Keratinocyte (primary cell): Measurements from ENCODE around the gene CD200. TPM values are rescaled to one million over a fixed set of nuclear protein-coding genes. Genes with fewer than 3 reads are reported as not detected.

Source experiments
- DNase-seq: peaks from one replicate; pipeline ENCODE4 v3.0.0-alpha.2; 2011; ENCODE audit warnings: low read depth, missing footprints, low spot score
- FAIRE-seq: peaks from 2 replicates; lab custom pipeline; 2011; peaks lifted over from hg19 to GRCh38; lab: Jason Lieb, UNC
- H2AFZ ChIP-seq: 2 replicates; pipeline ENCODE4 v1.6.0; 2012; ENCODE audit warnings: low read length, control low read depth, inconsistent platforms; ENCODE audit not compliant: control insufficient read depth
- H3K27ac ChIP-seq: 2 replicates; pipeline ENCODE4 v1.5.1; 2011; ENCODE audit warnings: low read length; ENCODE audit not compliant: control insufficient read depth, insufficient read depth
- H3K27me3 ChIP-seq: 3 replicates; pipeline ENCODE4 v1.6.0; 2011; ENCODE audit warnings: low read length; ENCODE audit not compliant: control insufficient read depth, insufficient read depth; ENCODE audit errors: extremely low read depth
- H3K36me3 ChIP-seq, 2 experiments: 2 replicates in 1 of 2; 3 replicates in 1 of 2; pipeline ENCODE4 v1.5.1; 2011; ENCODE audit warnings: low read length in 2 of 2, mild to moderate bottlenecking in 1 of 2; ENCODE audit not compliant: control insufficient read depth in 2 of 2, insufficient read depth in 2 of 2; ENCODE audit errors: extremely low read depth in 1 of 2
- H3K4me1 ChIP-seq: 3 replicates; pipeline ENCODE4 v1.5.1; 2011; ENCODE audit warnings: low read length; ENCODE audit not compliant: control insufficient read depth, insufficient read depth; ENCODE audit errors: extremely low read depth
- H3K4me2 ChIP-seq: 3 replicates; pipeline ENCODE4 v1.6.0; 2011; ENCODE audit warnings: low read depth, low read length; ENCODE audit not compliant: control insufficient read depth, insufficient read depth; ENCODE audit errors: extremely low read depth
- H3K4me3 ChIP-seq, 3 experiments: fragments of 200-600 bp in 1 of 3; sonication (generic) in 1 of 3; 2 replicates in 2 of 3; 3 replicates in 1 of 3; pipeline ENCODE4 v1.5.1; 2011 to 2016; ENCODE audit warnings: low read length in 3 of 3, mild to moderate bottlenecking in 3 of 3, control low read depth in 2 of 3, inconsistent platforms in 1 of 3, low read depth in 1 of 3, mixed read lengths in 1 of 3, mixed run types in 1 of 3, moderate library complexity in 1 of 3; ENCODE audit not compliant: control insufficient read depth in 2 of 3, insufficient read depth in 2 of 3; ENCODE audit errors: extremely low read depth in 1 of 3
- H3K79me2 ChIP-seq: 2 replicates; pipeline ENCODE4 v1.6.0; 2012; ENCODE audit warnings: low read length; ENCODE audit not compliant: control insufficient read depth, insufficient read depth
- H3K9ac ChIP-seq: 3 replicates; pipeline ENCODE4 v1.6.0; 2011; ENCODE audit warnings: low read length; ENCODE audit not compliant: control insufficient read depth, insufficient read depth; ENCODE audit errors: extremely low read depth
- H3K9me1 ChIP-seq: 3 replicates; pipeline ENCODE4 v1.6.0; 2011; ENCODE audit warnings: low read length; ENCODE audit not compliant: control insufficient read depth, insufficient read depth; ENCODE audit errors: extremely low read depth
- H3K9me3 ChIP-seq: 2 replicates; pipeline ENCODE4 v1.5.1; 2012; ENCODE audit warnings: low read depth, low read length; ENCODE audit not compliant: control insufficient read depth
- H4K20me1 ChIP-seq: 3 replicates; pipeline ENCODE4 v1.6.0; 2011; ENCODE audit warnings: low read length; ENCODE audit not compliant: control insufficient read depth, insufficient read depth; ENCODE audit errors: extremely low read depth
- EZH2 ChIP-seq: IDR thresholded peaks from one replicate; pipeline ENCODE4 v1.6.1; 2012; ENCODE audit warnings: inconsistent platforms, mild to moderate bottlenecking, low read length, moderate library complexity
- dilution Hi-C: fragments of 300-500 bp; cut with MboI; formaldehyde crosslinking; loops from one replicate; pipeline ENCODE4 v1.7.0; 2020; ENCODE audit warnings: low sequenced_read_pairs; ENCODE audit not compliant: extremely low pct_ligation_motif_present
- polyA plus RNA-seq, 5 experiments: library from polyadenylated mRNA; depleted of rRNA in 3 of 5; stranded (reverse) in 3 of 5; stranded (forward) in 1 of 5; unstranded in 1 of 5; fragments of >200 nt; gene quantifications; 1 replicate in 1 of 5; 2 replicates in 3 of 5; 3 replicates in 1 of 5; pipeline versions ENCODE4 v1.2.1 to v1.2.3, GENCODE V29; 2011 to 2012; ENCODE audit warnings: missing spikeins in 2 of 5, low read depth in 1 of 5, low replicate concordance in 1 of 5
- TF ChIP-seq, protein P1 (sequence below), 3 experiments: IDR thresholded peaks in 1 of 3; conservative IDR thresholded peaks in 1 of 3; optimal IDR thresholded peaks in 1 of 3; 2 replicates in 2 of 3; 3 replicates in 1 of 3; pipeline versions ENCODE3 to v1.5.1; 2011; ENCODE audit warnings: low read length in 3 of 3, mild to moderate bottlenecking in 3 of 3, moderate library complexity in 2 of 3, control low read depth in 1 of 3, inconsistent platforms in 1 of 3; ENCODE audit not compliant: insufficient read depth in 2 of 3; ENCODE audit errors: extremely low read depth in 1 of 3

The CD200 gene
- polyA plus RNA-seq, 1 donor (not counting 4 experiments of a cell fraction or from before 2014, with no cell fraction given), result 0.07 TPM

GRCh38 chr3:112392393-112393359 lies 59.7 kb downstream of the CD200 start:
- no peak for DNase-seq
- no peak overlapping the region for H2AFZ ChIP-seq
- no peak overlapping the region for H3K27ac ChIP-seq
- dilution Hi-C loops, result no loop called here
- H3K4me2 ChIP-seq, result no peak overlapping the region
- TF ChIP-seq EZH2, result no peak
- TF ChIP-seq, protein P1, sequence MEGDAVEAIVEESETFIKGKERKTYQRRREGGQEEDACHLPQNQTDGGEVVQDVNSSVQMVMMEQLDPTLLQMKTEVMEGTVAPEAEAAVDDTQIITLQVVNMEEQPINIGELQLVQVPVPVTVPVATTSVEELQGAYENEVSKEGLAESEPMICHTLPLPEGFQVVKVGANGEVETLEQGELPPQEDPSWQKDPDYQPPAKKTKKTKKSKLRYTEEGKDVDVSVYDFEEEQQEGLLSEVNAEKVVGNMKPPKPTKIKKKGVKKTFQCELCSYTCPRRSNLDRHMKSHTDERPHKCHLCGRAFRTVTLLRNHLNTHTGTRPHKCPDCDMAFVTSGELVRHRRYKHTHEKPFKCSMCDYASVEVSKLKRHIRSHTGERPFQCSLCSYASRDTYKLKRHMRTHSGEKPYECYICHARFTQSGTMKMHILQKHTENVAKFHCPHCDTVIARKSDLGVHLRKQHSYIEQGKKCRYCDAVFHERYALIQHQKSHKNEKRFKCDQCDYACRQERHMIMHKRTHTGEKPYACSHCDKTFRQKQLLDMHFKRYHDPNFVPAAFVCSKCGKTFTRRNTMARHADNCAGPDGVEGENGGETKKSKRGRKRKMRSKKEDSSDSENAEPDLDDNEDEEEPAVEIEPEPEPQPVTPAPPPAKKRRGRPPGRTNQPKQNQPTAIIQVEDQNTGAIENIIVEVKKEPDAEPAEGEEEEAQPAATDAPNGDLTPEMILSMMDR (optimal IDR thresholded peaks at IDR 0.05 in 1 of 3, IDR thresholded peaks at IDR 0.05 in 1 of 3, conservative IDR thresholded peaks at IDR 0.05 in 1 of 3; ENCODE audit: extremely low read depth in 1 of 3, insufficient read depth in 2 of 3, low read length in 3 of 3), result no peak
- no peaks in the 10 kb centered on the region for H3K27me3 ChIP-seq
- H3K9me3 ChIP-seq, result peaks cover 2% of the 10 kb centered on the region
- no peaks in the 10 kb centered on the region for H4K20me1 ChIP-seq
- H3K79me2 ChIP-seq, result no peaks in the 10 kb centered on the region
- no peaks in the 10 kb centered on the region for H3K9me1 ChIP-seq
- H3K9ac ChIP-seq, result no peak overlapping the region
- H3K4me3 ChIP-seq, result no peak overlapping the region
- peaks cover 20% of the 10 kb centered on the region for H3K4me1 ChIP-seq
- FAIRE-seq, result peak; percentile 29
- H3K36me3 ChIP-seq, result no peaks in the 10 kb centered on the region

DNA sequence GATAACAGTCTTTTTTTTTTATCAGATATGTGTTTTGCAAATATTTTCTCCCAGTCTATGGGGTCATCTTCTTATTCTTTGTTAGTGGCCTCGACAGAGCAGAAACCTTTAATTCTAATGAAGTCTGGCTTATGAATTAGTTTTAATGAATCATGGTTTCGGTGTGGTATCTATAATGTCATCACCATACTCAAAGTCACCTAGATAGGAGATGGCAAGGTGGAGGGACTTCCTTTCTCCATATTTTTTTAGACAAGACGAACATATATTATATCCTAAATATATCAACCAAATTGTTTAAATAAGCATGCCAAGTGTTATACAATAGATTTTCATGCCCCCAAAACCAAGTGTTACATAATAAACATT lies 60.4 kb downstream of the CD200 start:
- DNase-seq (no peak), FAIRE-seq (no peak)
- H3K27me3 ChIP-seq, result no peaks in the 10 kb centered on the region
- peaks cover 20% of the 10 kb centered on the region for H3K4me1 ChIP-seq
- TF ChIP-seq, protein P1 (optimal IDR thresholded peaks at IDR 0.05 in 1 of 3, IDR thresholded peaks at IDR 0.05 in 1 of 3, conservative IDR thresholded peaks at IDR 0.05 in 1 of 3; ENCODE audit: extremely low read depth in 1 of 3, insufficient read depth in 2 of 3, low read length in 3 of 3), result no peak
- no peak for TF ChIP-seq EZH2
- dilution Hi-C loops, result no loop called here
- no peaks in the 10 kb centered on the region for H3K9me1 ChIP-seq
- no peaks in the 10 kb centered on the region for H3K79me2 ChIP-seq
- no peak overlapping the region for H3K9ac ChIP-seq
- no peaks in the 10 kb centered on the region for H3K36me3 ChIP-seq
- no peak overlapping the region for H3K4me2 ChIP-seq
- no peaks in the 10 kb centered on the region for H4K20me1 ChIP-seq
- H3K4me3 ChIP-seq, result no peak overlapping the region
- peaks cover 2% of the 10 kb centered on the region for H3K9me3 ChIP-seq
- no peak overlapping the region for H2AFZ ChIP-seq
- H3K27ac ChIP-seq, result no peak overlapping the region
